WTC11 (cell line): ENCODE results near the gene HEXD. TPM values are rescaled to one million over a fixed set of nuclear protein-coding genes. Genes with fewer than 3 reads are reported as not detected.

ENCODE experiments used
- ATAC-seq: fragments of 200-7000 bp; cut with Tn5 transposase; 2 replicates; pipeline ENCODE4 v1.10.0; 2021; ENCODE audit warnings: mild to moderate bottlenecking, moderate library complexity
- CTCF ChIA-PET: fragments of 300-600 bp; sonication (Branson Sonifier 250); formaldehyde crosslinking; loops from one replicate; lab custom pipeline; 2021; ENCODE audit warnings: antibody characterized with exemption; lab: Charles Lee
- POLR2A ChIA-PET: fragments of 350-600 bp; sonication (Branson Sonifier 250); formaldehyde crosslinking; loops from one replicate; lab custom pipeline; 2021; ENCODE audit warnings: antibody characterized with exemption; lab: Charles Lee
- DNase-seq: peaks from one replicate; pipeline ENCODE4 v3.0.0; 2021; ENCODE audit warnings: low spot score
- H3K27ac Mint-ChIP-seq: 2 replicates; pipeline ENCODE4 v1.8.0; 2021; ENCODE audit warnings: mixed read lengths
- H3K27me3 Mint-ChIP-seq: 2 replicates; pipeline ENCODE4 v1.8.0; 2021; ENCODE audit warnings: low read depth, mild to moderate bottlenecking, moderate library complexity, mixed read lengths
- H3K36me3 Mint-ChIP-seq: 2 replicates; pipeline ENCODE4 v1.8.0; 2021; ENCODE audit warnings: mixed read lengths
- H3K4me1 Mint-ChIP-seq: 2 replicates; pipeline ENCODE4 v1.8.0; 2022; ENCODE audit warnings: mixed read lengths
- H3K4me3 Mint-ChIP-seq: 2 replicates; pipeline ENCODE4 v1.8.0; 2021; ENCODE audit warnings: mild to moderate bottlenecking, moderate library complexity, mixed read lengths
- H3K9me3 Mint-ChIP-seq: 2 replicates; pipeline ENCODE4 v1.8.0; 2021; ENCODE audit warnings: mixed read lengths
- CBFB ChIP-seq: sonication (generic); formaldehyde crosslinking; IDR thresholded peaks from 2 replicates; pipeline ENCODE4 v1.8.1; 2022; ENCODE audit warnings: mild to moderate bottlenecking, low read depth, missing genetic modification reagents
- CREB1 ChIP-seq: sonication (generic); formaldehyde crosslinking; IDR thresholded peaks from 2 replicates; pipeline ENCODE4 v1.8.0; 2023; ENCODE audit warnings: mild to moderate bottlenecking, missing genetic modification reagents
- CTCF ChIP-seq: fragments of 200-600 bp; IDR thresholded peaks from 2 replicates; pipeline ENCODE4 v1.8.0; 2022; ENCODE audit warnings: antibody characterized with exemption
- E2F4 ChIP-seq: sonication (generic); formaldehyde crosslinking; IDR thresholded peaks from 2 replicates; pipeline ENCODE4 v1.8.1; 2022; ENCODE audit warnings: low read depth, mild to moderate bottlenecking, moderate library complexity, missing genetic modification reagents, borderline replicate concordance
- ELF4 ChIP-seq: sonication (generic); formaldehyde crosslinking; IDR thresholded peaks from 2 replicates; pipeline ENCODE4 v1.8.1; 2022; ENCODE audit warnings: low read depth, mild to moderate bottlenecking, moderate library complexity, missing genetic modification reagents
- ESRRA ChIP-seq: sonication (generic); formaldehyde crosslinking; IDR thresholded peaks from 2 replicates; pipeline ENCODE4 v1.8.1; 2022; ENCODE audit warnings: mild to moderate bottlenecking, missing genetic modification reagents, borderline replicate concordance
- ETV6 ChIP-seq: sonication (generic); formaldehyde crosslinking; IDR thresholded peaks from 2 replicates; pipeline ENCODE4 v1.8.1; 2022; ENCODE audit warnings: mild to moderate bottlenecking, missing genetic modification reagents
- FOXJ3 ChIP-seq: sonication (generic); formaldehyde crosslinking; IDR thresholded peaks from 2 replicates; pipeline ENCODE4 v1.9.0; 2021; ENCODE audit warnings: missing genetic modification reagents, mild to moderate bottlenecking, borderline replicate concordance
- FOXP1 ChIP-seq: sonication (generic); formaldehyde crosslinking; IDR thresholded peaks from 2 replicates; pipeline ENCODE4 v1.8.0; 2022; ENCODE audit warnings: missing genetic modification reagents, mild to moderate bottlenecking, moderate library complexity, borderline replicate concordance
- GTF2I ChIP-seq: fragments of 250-450 bp; sonication (Bioruptor Pico); conservative IDR thresholded peaks from 2 replicates; pipeline ENCODE4 v1.4.0; 2021; ENCODE audit warnings: mild to moderate bottlenecking
- HMGXB4 ChIP-seq: sonication (generic); formaldehyde crosslinking; IDR thresholded peaks from 2 replicates; pipeline ENCODE4 v1.8.1; 2023; ENCODE audit warnings: mild to moderate bottlenecking, moderate library complexity, missing genetic modification reagents
- MYBL2 ChIP-seq: sonication (generic); formaldehyde crosslinking; IDR thresholded peaks from 2 replicates; pipeline ENCODE4 v1.8.1; 2023; ENCODE audit warnings: mild to moderate bottlenecking, moderate library complexity, missing genetic modification reagents
- NR1H2 ChIP-seq: sonication (generic); formaldehyde crosslinking; IDR thresholded peaks from 2 replicates; pipeline ENCODE4 v1.9.0; 2021; ENCODE audit warnings: mild to moderate bottlenecking, moderate library complexity, missing genetic modification reagents
- NR2C2 ChIP-seq: sonication (generic); formaldehyde crosslinking; IDR thresholded peaks from 2 replicates; pipeline ENCODE4 v1.8.0; 2022; ENCODE audit warnings: mild to moderate bottlenecking, missing genetic modification reagents
- NR3C1 ChIP-seq: sonication (generic); formaldehyde crosslinking; conservative IDR thresholded peaks from 2 replicates; pipeline ENCODE4 v1.8.1; 2023; ENCODE audit warnings: low read depth, mild to moderate bottlenecking, missing genetic modification reagents
- PREB ChIP-seq: sonication (generic); formaldehyde crosslinking; IDR thresholded peaks from 2 replicates; pipeline ENCODE4 v1.8.1; 2022; ENCODE audit warnings: mild to moderate bottlenecking, missing genetic modification reagents, moderate library complexity, borderline replicate concordance
- SMAD3 ChIP-seq: sonication (generic); formaldehyde crosslinking; IDR thresholded peaks from 2 replicates; pipeline ENCODE4 v1.8.0; 2022; ENCODE audit warnings: missing genetic modification reagents, mild to moderate bottlenecking, borderline replicate concordance
- SMAD4 ChIP-seq: sonication (generic); formaldehyde crosslinking; IDR thresholded peaks from 2 replicates; pipeline ENCODE4 v1.8.0; 2022; ENCODE audit warnings: mild to moderate bottlenecking, missing genetic modification reagents
- ZBTB43 ChIP-seq: sonication (generic); formaldehyde crosslinking; IDR thresholded peaks from 2 replicates; pipeline ENCODE4 v1.8.1; 2023; ENCODE audit warnings: mild to moderate bottlenecking, missing genetic modification reagents
- ZNF121 ChIP-seq: sonication (generic); formaldehyde crosslinking; IDR thresholded peaks from 2 replicates; pipeline ENCODE4 v1.8.0; 2023; ENCODE audit warnings: missing genetic modification reagents
- ZNF263 ChIP-seq: sonication (generic); formaldehyde crosslinking; IDR thresholded peaks from 2 replicates; pipeline ENCODE4 v1.8.1; 2022; ENCODE audit warnings: low read depth, mild to moderate bottlenecking, moderate library complexity, missing genetic modification reagents
- ZNF317 ChIP-seq: sonication (generic); formaldehyde crosslinking; IDR thresholded peaks from 2 replicates; pipeline ENCODE4 v1.8.1; 2023; ENCODE audit warnings: low read depth, mild to moderate bottlenecking, moderate library complexity, missing genetic modification reagents, borderline replicate concordance
- ZNF416 ChIP-seq: fragments of 250-450 bp; sonication (Bioruptor Pico); IDR thresholded peaks from 2 replicates; pipeline ENCODE4 v1.9.0; 2021; ENCODE audit warnings: mild to moderate bottlenecking, inconsistent platforms
- ZNF423 ChIP-seq: fragments of 250-450 bp; sonication (Bioruptor Pico); IDR thresholded peaks from 2 replicates; pipeline ENCODE4 v2.1.2; 2022; ENCODE audit warnings: mild to moderate bottlenecking, moderate library complexity
- total RNA-seq: library from RNA; stranded (reverse); gene quantifications from 3 replicates; pipeline ENCODE4 v1.2.3, GENCODE V29; 2021
- TF ChIP-seq, protein P1 (sequence below): fragments of 250-450 bp; sonication (Bioruptor Pico); IDR thresholded peaks from 2 replicates; pipeline ENCODE4 v2.1.2; 2022; ENCODE audit warnings: mild to moderate bottlenecking, moderate library complexity
- TF ChIP-seq, protein P2 (sequence below): sonication (generic); formaldehyde crosslinking; IDR thresholded peaks from 2 replicates; pipeline ENCODE4 v1.8.0; 2022; ENCODE audit warnings: mild to moderate bottlenecking, missing genetic modification reagents
- TF ChIP-seq, protein P3 (sequence below): fragments of 250-450 bp; sonication (Bioruptor Pico); IDR thresholded peaks from 2 replicates; pipeline ENCODE4 v1.9.0; 2021; ENCODE audit warnings: mild to moderate bottlenecking
- TF ChIP-seq, protein P4 (sequence below): sonication (generic); formaldehyde crosslinking; conservative IDR thresholded peaks from 2 replicates; pipeline ENCODE4 v1.8.1; 2022; ENCODE audit warnings: mild to moderate bottlenecking, missing genetic modification reagents

The HEXD gene
- total RNA-seq, 1 experiment from 2014 or later: 36.0 TPM

GRCh38 chr17:82392941-82393340 lies 25.2 kb upstream of the HEXD start:
- no peak overlapping the region for H3K4me3 Mint-ChIP-seq
- ATAC-seq (no peak), DNase-seq (no peak)
- H3K36me3 Mint-ChIP-seq: no peaks in the 10 kb centered on the region
- no peak overlapping the region for H3K27ac Mint-ChIP-seq
- H3K27me3 Mint-ChIP-seq: no peaks in the 10 kb centered on the region
- no peaks in the 10 kb centered on the region for H3K4me1 Mint-ChIP-seq
- TF ChIP-seq SMAD3: no peak
- no peak for TF ChIP-seq NR1H2
- TF ChIP-seq ZBTB43 (CRISPR knock-in tag): no peak
- no peak for TF ChIP-seq E2F4 (CRISPR knock-in tag)
- TF ChIP-seq NR3C1 (CRISPR knock-in tag): no peak
- TF ChIP-seq, protein P1, sequence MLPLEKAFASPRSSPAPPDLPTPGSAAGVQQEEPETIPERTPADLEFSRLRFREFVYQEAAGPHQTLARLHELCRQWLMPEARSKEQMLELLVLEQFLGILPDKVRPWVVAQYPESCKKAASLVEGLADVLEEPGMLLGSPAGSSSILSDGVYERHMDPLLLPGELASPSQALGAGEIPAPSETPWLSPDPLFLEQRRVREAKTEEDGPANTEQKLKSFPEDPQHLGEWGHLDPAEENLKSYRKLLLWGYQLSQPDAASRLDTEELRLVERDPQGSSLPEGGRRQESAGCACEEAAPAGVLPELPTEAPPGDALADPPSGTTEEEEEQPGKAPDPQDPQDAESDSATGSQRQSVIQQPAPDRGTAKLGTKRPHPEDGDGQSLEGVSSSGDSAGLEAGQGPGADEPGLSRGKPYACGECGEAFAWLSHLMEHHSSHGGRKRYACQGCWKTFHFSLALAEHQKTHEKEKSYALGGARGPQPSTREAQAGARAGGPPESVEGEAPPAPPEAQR (CRISPR knock-in tag): no peak
- TF ChIP-seq ESRRA (CRISPR knock-in tag): no peak
- no peak for TF ChIP-seq ELF4 (CRISPR knock-in tag)
- TF ChIP-seq ETV6 (CRISPR knock-in tag): no peak
- TF ChIP-seq ZNF423: no peak
- no peak for TF ChIP-seq ZNF121 (CRISPR knock-in tag)
- no peak for TF ChIP-seq SMAD4 (CRISPR knock-in tag)
- TF ChIP-seq FOXJ3 (CRISPR knock-in tag): no peak
- no peak for TF ChIP-seq ZNF416
- no peak for TF ChIP-seq GTF2I (CRISPR knock-in tag)
- no peak for TF ChIP-seq FOXP1 (CRISPR knock-in tag)
- TF ChIP-seq, protein P2, sequence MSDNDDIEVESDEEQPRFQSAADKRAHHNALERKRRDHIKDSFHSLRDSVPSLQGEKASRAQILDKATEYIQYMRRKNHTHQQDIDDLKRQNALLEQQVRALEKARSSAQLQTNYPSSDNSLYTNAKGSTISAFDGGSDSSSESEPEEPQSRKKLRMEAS (CRISPR knock-in tag): no peak
- no peak for TF ChIP-seq ZNF317 (CRISPR knock-in tag)
- TF ChIP-seq CTCF: no peak
- no peaks in the 10 kb centered on the region for H3K9me3 Mint-ChIP-seq
- ChIA-PET POLR2A (no interaction called here), CTCF (no interaction called here)

GRCh38 chr17:82394278-82394677 lies 23.9 kb upstream of the HEXD start:
- ChIA-PET CTCF (interaction anchor here (1.1 kb wide), 2 partner anchors 23 to 30 kb away, joined by 3 to 5 read pairs; no protein-coding TSS in a partner anchor), POLR2A (interaction anchor here (0.7 kb wide), 1 partner anchor 61 kb away, joined by 8 read pairs; the partner anchor contains the start of gene SECTM1)
- Mint-ChIP-seq H3K27ac (no peak overlapping the region), H3K9me3 (no peaks in the 10 kb centered on the region), H3K36me3 (no peaks in the 10 kb centered on the region), H3K27me3 (no peaks in the 10 kb centered on the region), H3K4me3 (no peak overlapping the region), H3K4me1 (no peaks in the 10 kb centered on the region)
- DNase-seq (no peak), ATAC-seq (no peak)
- TF ChIP-seq, protein P3, sequence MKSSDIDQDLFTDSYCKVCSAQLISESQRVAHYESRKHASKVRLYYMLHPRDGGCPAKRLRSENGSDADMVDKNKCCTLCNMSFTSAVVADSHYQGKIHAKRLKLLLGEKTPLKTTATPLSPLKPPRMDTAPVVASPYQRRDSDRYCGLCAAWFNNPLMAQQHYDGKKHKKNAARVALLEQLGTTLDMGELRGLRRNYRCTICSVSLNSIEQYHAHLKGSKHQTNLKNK: no peak
- no peak for TF ChIP-seq MYBL2 (CRISPR knock-in tag)
- TF ChIP-seq CBFB (CRISPR knock-in tag): no peak
- TF ChIP-seq ZNF263: no peak
- TF ChIP-seq PREB (CRISPR knock-in tag): no peak
- TF ChIP-seq ELF4 (CRISPR knock-in tag): no peak
- no peak for TF ChIP-seq CREB1 (CRISPR knock-in tag)
- TF ChIP-seq, protein P4, sequence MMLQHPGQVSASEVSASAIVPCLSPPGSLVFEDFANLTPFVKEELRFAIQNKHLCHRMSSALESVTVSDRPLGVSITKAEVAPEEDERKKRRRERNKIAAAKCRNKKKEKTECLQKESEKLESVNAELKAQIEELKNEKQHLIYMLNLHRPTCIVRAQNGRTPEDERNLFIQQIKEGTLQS (CRISPR knock-in tag): no peak
- no peak for TF ChIP-seq NR2C2 (CRISPR knock-in tag)
- TF ChIP-seq HMGXB4 (CRISPR knock-in tag): no peak
